Measurements from ENCODE around the gene SLC7A1. TPM values are rescaled to one million over a fixed set of nuclear protein-coding genes. Genes with fewer than 3 reads are reported as not detected.
A peak's percentile ranks its signal among the peaks of the same experiment; 100 is the strongest.

Gene SLC7A1
- total and polyA plus RNA-seq, 2 experiments from 2014 or later: 6.0 to 13.6 TPM

GRCh38 chr13:29583073-29583785, 12.3 kb downstream of the SLC7A1 start:
- no peak overlapping the region for H3K27ac ChIP-seq

GRCh38 chr13:29582171-29582570, 13.3 kb downstream of the SLC7A1 start:
- no peaks in the 10 kb centered on the region for H3K9me3 ChIP-seq (ENCODE audit: low read depth)
- H3K4me3 ChIP-seq: no peak overlapping the region
- TF ChIP-seq, protein P1, sequence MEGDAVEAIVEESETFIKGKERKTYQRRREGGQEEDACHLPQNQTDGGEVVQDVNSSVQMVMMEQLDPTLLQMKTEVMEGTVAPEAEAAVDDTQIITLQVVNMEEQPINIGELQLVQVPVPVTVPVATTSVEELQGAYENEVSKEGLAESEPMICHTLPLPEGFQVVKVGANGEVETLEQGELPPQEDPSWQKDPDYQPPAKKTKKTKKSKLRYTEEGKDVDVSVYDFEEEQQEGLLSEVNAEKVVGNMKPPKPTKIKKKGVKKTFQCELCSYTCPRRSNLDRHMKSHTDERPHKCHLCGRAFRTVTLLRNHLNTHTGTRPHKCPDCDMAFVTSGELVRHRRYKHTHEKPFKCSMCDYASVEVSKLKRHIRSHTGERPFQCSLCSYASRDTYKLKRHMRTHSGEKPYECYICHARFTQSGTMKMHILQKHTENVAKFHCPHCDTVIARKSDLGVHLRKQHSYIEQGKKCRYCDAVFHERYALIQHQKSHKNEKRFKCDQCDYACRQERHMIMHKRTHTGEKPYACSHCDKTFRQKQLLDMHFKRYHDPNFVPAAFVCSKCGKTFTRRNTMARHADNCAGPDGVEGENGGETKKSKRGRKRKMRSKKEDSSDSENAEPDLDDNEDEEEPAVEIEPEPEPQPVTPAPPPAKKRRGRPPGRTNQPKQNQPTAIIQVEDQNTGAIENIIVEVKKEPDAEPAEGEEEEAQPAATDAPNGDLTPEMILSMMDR (IDR thresholded peaks at IDR 0.05; ENCODE audit: low read depth, low read length): no peak
- DNase-seq (ENCODE audit: low read depth in 1 of 2, low spot score in 1 of 2): no peak
- no peaks in the 10 kb centered on the region for H3K36me3 ChIP-seq
- no peak overlapping the region for H3K27ac ChIP-seq
- no peaks in the 10 kb centered on the region for H3K27me3 ChIP-seq
- peaks cover 42% of the 10 kb centered on the region for H3K4me1 ChIP-seq (ENCODE audit: low read depth)

More at GRCh38 chr13:29583073-29583785, 12.3 kb downstream of the SLC7A1 start:
- no peaks in the 10 kb centered on the region for H3K27me3 ChIP-seq
- no peaks in the 10 kb centered on the region for H3K36me3 ChIP-seq
- DNase-seq (ENCODE audit: low read depth in 1 of 2, low spot score in 1 of 2): no peak
- H3K4me3 ChIP-seq: no peak overlapping the region
- H3K9me3 ChIP-seq (ENCODE audit: low read depth): no peaks in the 10 kb centered on the region
- TF ChIP-seq, protein P1 (IDR thresholded peaks at IDR 0.05; ENCODE audit: low read depth, low read length): no peak
- peaks cover 39% of the 10 kb centered on the region for H3K4me1 ChIP-seq (ENCODE audit: low read depth)

DNA sequence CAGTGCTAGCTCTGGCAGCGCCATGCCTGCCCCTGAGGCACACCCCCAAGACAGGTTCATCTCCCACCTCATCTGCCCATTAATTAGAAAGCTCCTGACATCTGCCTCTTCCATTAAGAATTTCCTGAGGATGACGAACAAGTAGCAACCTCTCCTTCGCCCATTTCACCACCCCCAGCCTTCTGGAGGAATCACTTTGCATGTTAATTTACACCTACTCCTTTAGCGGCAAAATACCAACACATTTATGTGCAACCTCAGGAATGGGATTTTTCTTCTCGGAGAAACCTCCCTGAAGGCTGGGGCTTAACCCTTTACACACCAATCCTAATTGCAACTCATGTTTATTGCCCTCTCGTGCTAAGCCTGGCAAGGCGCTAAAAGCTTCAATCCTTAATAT, 13.8 kb downstream of the SLC7A1 start:
- Histone ChIP-seq H3K27ac (no peak overlapping the region), H3K27me3 (no peaks in the 10 kb centered on the region), H3K9me3 (ENCODE audit: low read depth) (no peaks in the 10 kb centered on the region), H3K4me1 (ENCODE audit: low read depth) (peaks cover 42% of the 10 kb centered on the region), H3K36me3 (no peaks in the 10 kb centered on the region), H3K4me3 (no peak overlapping the region)
- TF ChIP-seq, protein P1 (IDR thresholded peaks at IDR 0.05; ENCODE audit: low read depth, low read length): no peak
- DNase-seq (ENCODE audit: low read depth in 1 of 2, low spot score in 1 of 2): no peak

GRCh38 chr13:29579094-29579493, 16.4 kb downstream of the SLC7A1 start:
- Histone ChIP-seq H3K4me3 (no peak overlapping the region), H3K36me3 (no peaks in the 10 kb centered on the region), H3K27ac (no peak overlapping the region), H3K27me3 (no peaks in the 10 kb centered on the region), H3K4me1 (ENCODE audit: low read depth) (peaks cover 42% of the 10 kb centered on the region), H3K9me3 (ENCODE audit: low read depth) (no peaks in the 10 kb centered on the region)
- TF ChIP-seq, protein P1 (IDR thresholded peaks at IDR 0.05; ENCODE audit: low read depth, low read length): no peak
- DNase-seq (ENCODE audit: low read depth in 1 of 2, low spot score in 1 of 2): no peak

GRCh38 chr13:29578300-29579085, 17.0 kb downstream of the SLC7A1 start:
- H3K4me3 ChIP-seq: no peak overlapping the region
- H3K4me1 ChIP-seq (ENCODE audit: low read depth): peaks cover 42% of the 10 kb centered on the region
- TF ChIP-seq, protein P1 (IDR thresholded peaks at IDR 0.05; ENCODE audit: low read depth, low read length): no peak
- H3K27me3 ChIP-seq: no peaks in the 10 kb centered on the region
- peak overlapping the region; percentile 5 for H3K27ac ChIP-seq
- no peaks in the 10 kb centered on the region for H3K36me3 ChIP-seq
- H3K9me3 ChIP-seq (ENCODE audit: low read depth): no peaks in the 10 kb centered on the region
- DNase-seq (ENCODE audit: low read depth in 1 of 2, low spot score in 1 of 2): no peak

Data from cardiac muscle cell (in vitro differentiated cells and primary cell).